DMS53 (cell line): Measurements from ENCODE around the gene CEP78.
"Not testable (repeated sequence)": the region's sequence is repeated elsewhere in the genome, so short reads cannot be mapped to it uniquely, and the experiment has no call there.

Experiments
- DNase-seq: peaks from one replicate; lab custom pipeline; 2025; lab: John Stamatoyannopoulos, UW

Gene CEP78, protein sequence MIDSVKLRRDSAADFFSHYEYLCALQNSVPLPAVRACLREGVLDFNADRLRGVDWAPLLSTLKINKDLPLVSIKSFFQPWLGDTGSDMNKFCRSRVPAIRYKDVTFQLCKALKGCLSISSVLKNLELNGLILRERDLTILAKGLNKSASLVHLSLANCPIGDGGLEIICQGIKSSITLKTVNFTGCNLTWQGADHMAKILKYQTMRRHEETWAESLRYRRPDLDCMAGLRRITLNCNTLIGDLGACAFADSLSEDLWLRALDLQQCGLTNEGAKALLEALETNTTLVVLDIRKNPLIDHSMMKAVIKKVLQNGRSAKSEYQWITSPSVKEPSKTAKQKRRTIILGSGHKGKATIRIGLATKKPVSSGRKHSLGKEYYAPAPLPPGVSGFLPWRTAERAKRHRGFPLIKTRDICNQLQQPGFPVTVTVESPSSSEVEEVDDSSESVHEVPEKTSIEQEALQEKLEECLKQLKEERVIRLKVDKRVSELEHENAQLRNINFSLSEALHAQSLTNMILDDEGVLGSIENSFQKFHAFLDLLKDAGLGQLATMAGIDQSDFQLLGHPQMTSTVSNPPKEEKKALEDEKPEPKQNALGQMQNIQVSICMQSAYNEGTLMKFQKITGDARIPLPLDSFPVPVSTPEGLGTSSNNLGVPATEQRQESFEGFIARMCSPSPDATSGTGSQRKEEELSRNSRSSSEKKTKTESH

GRCh38 chr9:78235762-78236550 lies at the start of gene CEP78:
Gene CEP78 (plus strand): TSS chr9:78236075. CDS start chr9:78236351, 276 bp downstream.
- peak; percentile 97 for DNase-seq

- DNase-seq: no peak
Observed at GRCh38 chr9:78187763-78188484, 48.0 kb upstream of the CEP78 start.

- no peak for DNase-seq
Observed at GRCh38 chr9:78188594-78188993, 47.3 kb upstream of the CEP78 start.

DNA sequence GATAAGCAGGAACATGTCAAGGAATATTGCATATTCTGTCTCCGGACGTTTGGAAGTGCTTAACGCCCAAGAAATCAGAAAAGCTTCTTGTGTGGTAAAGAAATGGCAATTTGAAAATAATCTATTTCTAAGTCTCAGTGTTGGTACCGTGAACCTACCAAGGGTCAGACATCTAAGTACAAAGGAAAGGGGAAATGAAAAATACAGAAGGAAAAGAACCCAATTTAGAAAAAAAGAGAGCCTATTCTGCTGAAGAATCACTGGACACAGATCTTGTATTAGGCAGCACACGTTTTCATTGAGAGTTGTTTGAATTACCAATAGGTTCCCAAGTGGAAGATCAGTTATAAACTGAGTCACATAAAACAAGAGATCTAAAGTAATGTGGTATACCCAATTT lies 46.9 kb upstream of the CEP78 start:
- DNase-seq: no peak

DNA sequence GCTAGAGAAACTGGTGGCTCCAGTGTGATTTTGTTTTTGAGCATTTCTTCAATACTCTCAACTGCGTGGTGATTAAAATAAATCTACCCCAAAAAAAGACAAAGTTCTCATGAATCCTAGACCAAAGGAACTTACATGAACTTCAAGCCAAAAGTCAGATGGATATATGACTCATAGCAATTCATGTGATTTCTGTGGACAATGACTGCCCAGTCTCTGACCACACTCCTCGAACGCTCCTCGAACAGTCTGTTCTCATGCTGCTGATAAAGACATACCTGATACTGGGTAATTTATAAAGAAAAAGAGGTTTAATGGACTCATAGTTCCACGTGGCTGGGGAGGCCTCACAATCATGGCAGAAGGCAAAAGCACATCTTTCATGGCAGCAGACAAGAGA lies 46.4 kb upstream of the CEP78 start:
- no peak for DNase-seq

DNA sequence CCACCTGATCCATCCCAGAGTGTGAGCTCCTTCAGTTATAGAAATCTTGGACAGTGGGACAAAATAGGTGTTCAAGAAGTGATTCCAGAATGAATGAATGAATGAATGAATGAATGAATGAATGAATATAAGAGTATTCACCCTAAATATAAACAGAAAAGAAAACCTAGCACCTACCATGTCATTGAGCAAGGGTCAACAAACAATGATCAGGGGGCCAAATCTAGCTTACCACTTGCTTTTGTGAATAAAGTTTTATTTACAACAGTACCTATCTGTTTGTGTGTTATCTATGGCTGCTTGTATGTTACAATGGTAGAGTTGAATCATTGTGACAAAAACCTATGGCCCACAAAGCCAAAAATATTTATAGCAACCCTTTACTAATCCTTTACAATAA lies 43.9 kb upstream of the CEP78 start:
- no peak for DNase-seq

GRCh38 chr9:78196258-78196657 lies 39.6 kb upstream of the CEP78 start:
- DNase-seq: no peak

GRCh38 chr9:78201158-78201777 lies 34.6 kb upstream of the CEP78 start:
- DNase-seq: peak; percentile 71

DNA sequence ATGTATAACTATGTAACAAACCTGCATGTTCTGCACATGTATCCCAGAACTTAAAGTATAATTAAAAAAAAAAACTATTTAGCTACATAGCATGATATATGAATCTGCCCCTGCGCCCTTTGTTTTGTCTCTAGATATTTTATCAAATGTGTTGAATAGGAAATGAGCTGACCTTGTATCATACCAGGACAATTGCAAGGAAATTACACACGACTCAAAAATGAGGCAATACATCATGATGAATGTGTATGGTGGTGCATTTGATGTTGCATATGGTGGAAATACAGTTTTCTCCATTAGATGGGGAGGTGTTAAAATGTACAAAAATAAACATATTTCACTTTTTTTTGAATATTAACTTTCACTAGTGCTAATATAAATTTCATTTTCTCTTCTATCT lies 28.6 kb upstream of the CEP78 start:
- DNase-seq: no peak

- DNase-seq: no peak
Observed at GRCh38 chr9:78207901-78208300, 28.0 kb upstream of the CEP78 start.

GRCh38 chr9:78209127-78209526 lies 26.7 kb upstream of the CEP78 start:
- DNase-seq: no peak

- no peak for DNase-seq
Observed at GRCh38 chr9:78210841-78211301, 25.0 kb upstream of the CEP78 start.

GRCh38 chr9:78212868-78213267 lies 23.0 kb upstream of the CEP78 start:
- no peak for DNase-seq

GRCh38 chr9:78213712-78214111 lies 22.2 kb upstream of the CEP78 start:
- DNase-seq: peak; percentile 10

DNA sequence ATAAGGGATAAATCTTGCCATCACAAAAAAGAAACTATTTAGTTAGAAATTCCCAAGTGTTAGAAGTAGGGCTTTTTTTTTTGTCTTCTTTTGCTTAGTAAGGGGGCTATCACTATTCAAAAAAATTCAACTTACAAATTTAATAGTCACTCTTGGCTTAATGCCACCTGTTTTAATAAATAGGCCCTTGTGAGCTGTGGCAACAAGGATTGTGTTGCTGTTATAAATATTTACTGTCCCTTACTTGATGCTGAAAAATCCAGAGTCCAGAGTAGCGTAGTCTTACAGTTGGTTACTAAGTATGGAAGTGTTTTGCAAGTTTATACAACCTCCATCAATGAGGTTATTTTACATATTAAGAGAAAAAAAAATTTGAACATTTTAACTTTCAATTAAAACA lies 21.4 kb upstream of the CEP78 start:
- DNase-seq: no peak

DNA sequence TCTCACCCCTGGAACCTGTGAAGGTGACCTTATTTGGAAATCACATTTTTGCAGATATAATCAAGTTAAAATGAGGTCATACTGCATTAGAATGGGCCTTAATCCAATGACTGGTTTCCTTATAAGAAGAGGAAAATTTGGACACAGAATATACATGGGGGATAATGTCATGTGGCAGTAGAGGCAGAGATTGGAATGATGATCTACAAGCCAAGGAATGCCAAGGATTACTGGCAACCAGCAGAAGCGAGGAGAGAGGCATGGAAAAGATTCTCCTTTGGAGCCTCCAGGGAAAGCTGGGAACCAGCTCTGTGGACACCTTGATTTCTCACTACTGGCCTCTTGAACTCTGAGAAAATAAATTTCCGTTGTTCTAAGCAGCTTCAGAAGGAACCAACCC lies 20.2 kb upstream of the CEP78 start:
- DNase-seq: no peak

DNA sequence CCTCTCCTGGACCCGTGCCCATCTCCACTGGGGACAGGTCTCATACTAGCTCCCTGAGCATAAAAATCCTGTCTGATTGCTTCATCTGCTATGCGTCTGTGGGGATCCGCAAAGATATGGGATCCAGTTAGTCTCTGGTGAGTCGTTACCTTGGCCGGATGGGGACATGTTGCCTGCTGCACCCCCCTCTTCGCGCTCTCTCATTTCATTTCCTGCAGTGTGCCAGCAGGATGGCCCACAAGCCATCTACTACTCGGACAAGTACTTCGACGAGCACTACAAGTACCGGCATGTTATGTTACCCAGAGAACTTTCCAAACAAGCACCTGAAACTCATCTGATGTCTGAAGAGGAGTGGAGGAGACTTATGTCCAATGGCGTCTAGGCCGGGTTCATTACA lies 17.0 kb upstream of the CEP78 start:
- DNase-seq: no peak

DNA sequence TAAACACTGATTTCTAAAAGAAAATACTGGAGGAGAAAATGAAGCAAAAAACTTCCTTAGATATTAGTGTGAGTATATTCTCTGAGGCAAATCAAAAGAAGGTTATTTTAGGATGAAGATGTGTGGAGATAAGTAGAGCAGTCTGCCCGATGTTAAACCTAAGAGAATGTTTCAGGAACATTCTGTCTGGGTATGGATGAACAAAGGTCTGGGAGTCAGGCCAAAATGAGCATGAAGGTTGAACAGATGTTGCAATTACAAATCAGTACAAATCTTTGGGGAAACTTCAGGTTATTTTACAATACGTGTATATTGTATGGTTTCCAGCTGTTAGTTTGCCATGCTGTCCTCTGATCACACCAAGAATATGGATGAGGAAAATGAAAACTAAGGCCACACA lies 14.4 kb upstream of the CEP78 start:
- no peak for DNase-seq

DNA sequence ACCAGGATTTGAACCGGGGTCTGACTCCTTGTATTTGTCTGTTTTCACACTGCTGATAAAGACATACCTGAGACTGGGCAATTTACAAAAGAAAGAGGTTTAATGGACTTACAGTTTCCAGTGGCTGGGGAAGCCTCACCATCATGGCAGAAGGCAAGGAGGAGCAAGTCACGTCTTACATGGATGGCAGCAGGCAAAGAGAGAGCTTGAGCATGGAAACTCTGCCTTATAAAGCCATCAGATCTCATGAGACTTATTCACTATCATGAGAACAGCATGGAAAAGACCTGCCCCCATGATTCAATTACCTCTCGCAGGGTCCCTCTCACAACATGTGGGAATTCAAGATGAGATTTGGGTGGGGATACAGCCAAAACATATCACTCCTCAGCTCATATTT lies 14.0 kb upstream of the CEP78 start:
- not testable (repeated sequence) for DNase-seq

GRCh38 chr9:78230761-78231160 lies 5.1 kb upstream of the CEP78 start:
- DNase-seq: no peak

GRCh38 chr9:78232471-78232870 lies 3.4 kb upstream of the CEP78 start:
- not testable (repeated sequence) for DNase-seq
